NCI-H460 (cell line): ENCODE data around the gene RYK. TPM values are rescaled to one million over a fixed set of nuclear protein-coding genes. Genes with fewer than 3 reads are reported as not detected.

ENCODE experiments used
- DNase-seq: peaks from one replicate; pipeline ENCODE4 v3.0.0-alpha.2; 2016; ENCODE audit warnings: low read depth; ENCODE audit errors: extremely low read depth
- total RNA-seq: library from RNA; depleted of rRNA; stranded (reverse); fragments of >200 nt; shearing (Covaris generic); gene quantifications from 2 replicates; pipeline ENCODE4 v1.2.3, GENCODE V29; 2014

Gene RYK
- total RNA-seq, 1 experiment from 2014 or later, result 51.3 TPM

- no peak for DNase-seq
Measured at GRCh38 chr3:134161898-134162615, 88.6 kb downstream of the RYK start.

- no peak for DNase-seq
Measured at GRCh38 chr3:134155446-134155845, 95.2 kb downstream of the RYK start.

DNA sequence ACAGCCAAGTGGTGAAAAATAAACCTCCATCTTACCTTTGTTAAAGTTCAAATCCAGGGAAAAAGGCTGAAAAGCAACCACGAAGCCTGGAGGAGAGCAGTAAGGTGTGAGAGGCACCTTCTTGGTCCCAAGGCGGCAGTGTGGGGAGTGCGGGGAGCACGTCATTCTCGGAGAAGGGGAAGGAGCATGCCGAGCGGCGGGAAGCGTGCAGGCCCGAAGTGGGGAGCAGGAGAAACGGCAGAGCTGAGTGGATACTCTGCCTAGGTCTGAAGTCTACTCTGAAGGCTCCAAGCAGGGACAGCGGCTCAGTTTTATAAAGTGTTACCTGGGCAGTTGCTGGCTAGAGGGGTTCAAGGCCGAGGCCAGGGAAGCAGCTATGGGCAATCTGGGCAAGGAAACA lies 96.9 kb downstream of the RYK start:
- no peak for DNase-seq

DNA sequence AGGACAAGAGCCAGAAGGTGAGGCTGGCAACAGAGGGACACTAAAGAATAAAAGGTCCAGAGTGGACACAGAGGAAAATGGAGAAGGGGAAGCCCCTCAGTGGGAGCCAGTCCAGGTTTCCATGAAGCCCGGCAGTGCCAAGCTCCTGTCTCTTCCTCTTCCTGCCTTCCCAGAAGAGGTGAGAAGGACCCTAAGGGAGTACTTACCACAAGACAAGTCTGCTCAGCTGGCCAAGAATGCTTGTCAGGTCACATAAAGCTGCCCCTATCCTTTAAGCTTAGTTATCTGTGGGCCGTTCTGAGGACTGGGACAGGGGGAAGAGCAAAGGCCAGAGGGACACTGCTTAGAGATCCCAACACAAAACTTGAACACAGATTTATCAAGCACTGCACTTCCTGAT lies 100.2 kb downstream of the RYK start:
- DNase-seq, result no peak

DNA sequence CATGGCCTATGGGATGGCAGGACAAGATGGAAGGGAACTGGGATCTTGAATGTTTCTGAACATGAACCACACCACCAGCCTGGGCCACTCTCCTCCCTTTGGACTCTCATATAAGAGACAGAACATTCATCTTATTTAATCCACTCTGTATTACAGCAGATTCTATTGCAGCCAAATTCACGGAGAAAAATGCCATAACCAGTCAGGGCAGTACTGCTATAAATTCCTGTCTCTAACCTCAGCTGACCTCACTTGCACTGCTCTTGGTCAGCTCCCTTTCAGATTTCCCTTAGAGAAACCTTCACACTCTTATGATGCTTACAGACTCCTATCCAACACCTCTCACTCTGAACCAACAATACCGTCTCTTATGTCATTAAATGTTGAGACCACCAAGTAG lies 101.4 kb downstream of the RYK start:
- DNase-seq, result no peak

- no peak for DNase-seq
Measured at GRCh38 chr3:134148534-134148933, 102.1 kb downstream of the RYK start.

DNA sequence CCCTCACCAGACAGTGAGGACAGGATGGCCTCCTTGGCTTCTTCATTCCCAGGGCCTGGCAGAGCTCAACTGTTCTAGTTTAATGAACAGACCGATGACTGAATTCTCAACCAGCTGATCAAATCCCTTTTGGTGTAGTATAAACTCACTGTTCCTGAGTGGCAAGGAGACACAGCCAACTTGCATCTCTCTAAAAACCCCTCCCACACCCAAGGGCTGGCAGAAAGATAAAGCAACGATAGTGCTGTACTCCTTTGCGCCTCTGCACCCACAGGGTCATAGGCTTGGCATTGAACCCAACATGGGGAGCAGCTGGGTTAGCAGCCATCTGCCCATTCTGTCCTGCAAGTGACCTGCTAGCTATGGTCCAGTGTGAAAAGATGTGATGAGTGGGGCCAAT lies 103.2 kb downstream of the RYK start:
- DNase-seq, result no peak

GRCh38 chr3:134146666-134147065 lies 104.0 kb downstream of the RYK start:
- DNase-seq, result no peak

GRCh38 chr3:134145183-134145582 lies 105.5 kb downstream of the RYK start:
- DNase-seq, result no peak

GRCh38 chr3:134144694-134145093 lies 106.0 kb downstream of the RYK start:
- DNase-seq, result no peak

DNA sequence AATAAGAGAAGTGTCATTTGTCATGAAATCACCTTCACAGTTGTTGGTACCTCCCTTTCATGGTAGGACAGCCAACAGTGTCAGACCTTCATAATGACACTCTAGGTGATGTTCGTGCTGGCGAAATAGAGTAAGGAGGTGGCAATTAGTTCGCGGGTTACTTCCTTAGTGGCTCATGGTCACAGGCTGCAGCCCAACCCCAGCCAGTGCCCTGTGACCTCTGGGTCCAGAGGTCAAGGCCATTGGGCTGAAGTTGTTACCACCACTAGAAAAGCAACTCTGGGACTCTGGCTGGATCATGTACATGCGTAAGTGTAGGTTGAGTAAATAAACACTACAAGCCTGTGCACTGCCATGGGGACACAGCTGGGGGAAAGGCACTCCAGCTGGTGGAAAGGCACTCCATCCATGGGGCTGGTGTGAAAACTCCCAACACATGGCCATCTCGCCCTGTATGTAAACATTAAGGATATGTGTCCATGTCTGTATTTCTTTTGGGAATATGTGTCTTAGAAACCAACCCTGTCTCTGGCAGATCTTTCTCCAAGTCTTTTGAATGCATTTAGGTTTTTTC lies 106.7 kb downstream of the RYK start:
- DNase-seq, result no peak

GRCh38 chr3:134136604-134137003 lies 114.1 kb downstream of the RYK start:
- no peak for DNase-seq

DNA sequence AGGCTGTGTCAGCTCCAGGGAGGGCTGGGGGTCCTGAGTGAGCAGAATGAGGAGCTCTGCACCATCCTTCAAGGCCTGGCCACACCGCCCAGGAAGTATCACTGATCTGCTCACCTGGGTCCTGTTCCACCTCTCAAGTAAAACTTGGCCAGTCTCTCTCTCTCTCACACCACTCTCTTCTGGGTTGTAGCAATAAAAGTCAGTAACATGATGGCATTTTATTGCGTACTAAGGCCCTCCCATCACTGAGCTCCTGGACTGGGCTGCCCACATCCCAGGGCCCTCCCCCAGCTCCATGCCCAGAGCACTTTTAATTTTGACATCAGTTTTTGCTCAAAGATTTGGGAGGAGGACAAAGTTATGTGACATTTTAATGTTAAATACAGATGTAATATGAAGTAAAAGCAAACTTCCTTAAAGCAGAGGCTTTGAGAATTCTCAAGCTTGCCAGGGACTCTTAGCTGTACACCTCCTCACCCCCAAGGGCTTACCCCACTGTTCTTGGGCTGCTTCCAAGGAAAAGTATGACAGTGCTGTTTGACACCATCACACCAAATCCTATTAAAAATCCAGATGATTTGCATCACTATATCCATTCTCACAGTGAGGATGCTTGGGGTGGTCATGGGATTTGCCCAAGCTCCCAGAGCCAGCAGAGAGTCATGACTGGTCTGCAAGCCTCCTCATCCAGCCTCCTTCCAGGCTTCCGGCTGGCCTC lies 115.8 kb downstream of the RYK start:
- DNase-seq, result no peak

- DNase-seq, result no peak
Measured at GRCh38 chr3:134134240-134134639, 116.4 kb downstream of the RYK start.

GRCh38 chr3:134132961-134133360 lies 117.7 kb downstream of the RYK start:
- DNase-seq, result no peak

- DNase-seq, result no peak
Measured at GRCh38 chr3:134126153-134126552, 124.5 kb downstream of the RYK start.

DNA sequence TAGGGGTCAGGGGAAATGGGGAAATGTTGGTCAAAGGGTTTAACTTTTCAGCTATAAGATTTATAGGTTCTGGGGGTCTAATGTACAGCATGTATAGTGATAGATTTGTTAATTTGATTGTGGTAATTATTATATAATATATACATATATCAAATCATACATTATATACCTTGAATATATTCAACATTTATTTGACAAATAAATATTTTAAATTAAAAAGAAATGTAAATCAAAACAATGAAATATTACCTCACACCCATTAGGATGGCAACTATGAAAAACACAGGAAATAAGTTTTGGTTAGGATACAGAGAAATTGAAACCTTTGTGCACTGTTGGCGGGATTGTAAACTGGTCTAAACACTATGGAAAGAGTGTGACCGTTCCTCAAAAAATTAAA lies 135.9 kb downstream of the RYK start:
- DNase-seq, result no peak

GRCh38 chr3:134111616-134112015 lies 139.0 kb downstream of the RYK start:
- no peak for DNase-seq

- DNase-seq, result no peak
Measured at GRCh38 chr3:134110963-134111362, 139.7 kb downstream of the RYK start.
